Neural cell (in vitro differentiated cells): ENCODE results near the gene APBA1. TPM values are rescaled to one million over a fixed set of nuclear protein-coding genes. Genes with fewer than 3 reads are reported as not detected.

Source experiments
- H2AFZ ChIP-seq: fragments of 200-600, 300-800 bp; sonication (generic), shearing (Covaris generic); 2 replicates; pipeline ENCODE4 v1.6.0; 2014; ENCODE audit warnings: low read depth, mild to moderate bottlenecking, antibody characterized with exemption, low read length, moderate library complexity
- H3F3A ChIP-seq: fragments of 200-600 bp; shearing (Covaris generic); 2 replicates; pipeline ENCODE4 v1.6.1; 2016; ENCODE audit warnings: mild to moderate bottlenecking, moderate library complexity, mixed read lengths, antibody characterized with exemption, low read length; ENCODE audit not compliant: insufficient read depth, poor library complexity, severe bottlenecking
- H3K27ac ChIP-seq: fragments of 200-600, 300-800 bp; sonication (generic), shearing (Covaris generic); 2 replicates; pipeline ENCODE4 v1.5.1; 2014; ENCODE audit warnings: mild to moderate bottlenecking, low read length, moderate library complexity
- H3K27me3 ChIP-seq: fragments of 300-800, 200-600 bp; sonication (generic), shearing (Covaris generic); 2 replicates; pipeline ENCODE4 v1.6.0; 2014; ENCODE audit warnings: mild to moderate bottlenecking, low read depth, low read length, moderate library complexity; ENCODE audit not compliant: insufficient read depth
- H3K36me3 ChIP-seq: fragments of 300-800, 200-600 bp; sonication (generic), shearing (Covaris generic); 2 replicates; pipeline ENCODE4 v1.5.1; 2014; ENCODE audit warnings: mild to moderate bottlenecking, antibody characterized with exemption, low read length, moderate library complexity; ENCODE audit not compliant: insufficient read depth
- H3K4me2 ChIP-seq: fragments of 300-800, 200-600 bp; sonication (generic), shearing (Covaris generic); 2 replicates; pipeline ENCODE4 v1.6.0; 2014; ENCODE audit warnings: mild to moderate bottlenecking, low read length
- H3K4me3 ChIP-seq: fragments of 300-800, 200-600 bp; sonication (generic), shearing (Covaris generic); 2 replicates; pipeline ENCODE4 v1.5.1; 2014; ENCODE audit warnings: mild to moderate bottlenecking, low read length, moderate library complexity
- H3K79me2 ChIP-seq: fragments of 200-600 bp; shearing (Covaris generic); replicated peaks from 2 replicates; pipeline ENCODE4 v1.6.0; 2014; ENCODE audit warnings: mild to moderate bottlenecking, low read length, moderate library complexity; ENCODE audit not compliant: insufficient read depth
- H3K9ac ChIP-seq: fragments of 300-800, 200-600 bp; sonication (generic), shearing (Covaris generic); 2 replicates; pipeline ENCODE4 v1.6.1; 2016; ENCODE audit warnings: mild to moderate bottlenecking, low read length, mixed read lengths
- H3K9me2 ChIP-seq: fragments of 200-600 bp; shearing (Covaris generic); 2 replicates; pipeline ENCODE4 v1.6.1; 2016; ENCODE audit warnings: mild to moderate bottlenecking, low read length, mixed read lengths; ENCODE audit not compliant: insufficient read depth
- H3K9me3 ChIP-seq: fragments of 200-600, 300-800 bp; sonication (generic), shearing (Covaris generic); 2 replicates; pipeline ENCODE4 v1.6.1; 2016; ENCODE audit warnings: mild to moderate bottlenecking, mixed run types, low read length, moderate library complexity, mixed read lengths
- H4K20me1 ChIP-seq: fragments of 200-600 bp; shearing (Covaris generic); 2 replicates; pipeline ENCODE4 v1.6.1; 2016; ENCODE audit warnings: mild to moderate bottlenecking, mixed run types; ENCODE audit not compliant: insufficient read depth
- CTCF ChIP-seq: fragments of 450-650 bp; IDR thresholded peaks from 2 replicates; pipeline ENCODE4 v1.5.1; 2014; ENCODE audit warnings: antibody characterized with exemption, mild to moderate bottlenecking, moderate library complexity; ENCODE audit not compliant: poor library complexity, severe bottlenecking
- EP300 ChIP-seq: fragments of 450-650 bp; conservative IDR thresholded peaks from 2 replicates; pipeline ENCODE4 v1.6.1; 2014; ENCODE audit warnings: antibody characterized with exemption, mild to moderate bottlenecking, moderate library complexity; ENCODE audit not compliant: poor library complexity, severe bottlenecking
- EZH2 ChIP-seq: fragments of 200-600, 300-800 bp; shearing (Covaris generic), sonication (generic); IDR thresholded peaks from 2 replicates; pipeline ENCODE4 v1.6.1; 2014; ENCODE audit warnings: antibody characterized with exemption, low read length, borderline replicate concordance, mild to moderate bottlenecking; ENCODE audit not compliant: insufficient read depth, poor library complexity, severe bottlenecking
- MXI1 ChIP-seq: fragments of 450-650 bp; conservative IDR thresholded peaks from 2 replicates; pipeline ENCODE4 v1.6.1; 2014; ENCODE audit warnings: antibody characterized with exemption, mild to moderate bottlenecking; ENCODE audit not compliant: poor library complexity, severe bottlenecking
- POLR2AphosphoS5 ChIP-seq: IDR thresholded peaks from 2 replicates; pipeline ENCODE4 v1.6.1; 2012
- RAD21 ChIP-seq: fragments of 450-650 bp; conservative IDR thresholded peaks from 2 replicates; pipeline ENCODE4 v1.6.1; 2014; ENCODE audit warnings: antibody characterized with exemption, mild to moderate bottlenecking, moderate library complexity
- REST ChIP-seq: IDR thresholded peaks from 2 replicates; pipeline ENCODE4 v1.6.1; 2012; ENCODE audit warnings: borderline replicate concordance
- SMC3 ChIP-seq: fragments of 450-650 bp; conservative IDR thresholded peaks from 2 replicates; pipeline ENCODE4 v1.6.1; 2014; ENCODE audit warnings: antibody characterized with exemption, mild to moderate bottlenecking, moderate library complexity; ENCODE audit not compliant: poor library complexity
- TAF1 ChIP-seq: IDR thresholded peaks from 2 replicates; pipeline ENCODE4 v1.6.1; 2012; ENCODE audit warnings: low read depth
- polyA plus RNA-seq: library from polyadenylated mRNA; depleted of rRNA; stranded (reverse); fragments of >200 nt; gene quantifications from 2 replicates; pipeline ENCODE4 v1.2.3, GENCODE V29; 2014

APBA1 gene
- polyA plus RNA-seq, 1 donor from 2014 or later = 10.9 TPM

- no peak overlapping the region for H3K4me2 ChIP-seq
- no peaks in the 10 kb centered on the region for H3K9me2 ChIP-seq
- TF ChIP-seq POLR2AphosphoS5 (no peak), RAD21 (no peak), MXI1 (no peak), EZH2 (no peak), CTCF (no peak), EP300 (no peak)
- H3K36me3 ChIP-seq = peaks cover 26% of the 10 kb centered on the region
- H3K27me3 ChIP-seq = no peaks in the 10 kb centered on the region
- H3K27ac ChIP-seq = no peak overlapping the region
- no peak overlapping the region for H3K9ac ChIP-seq
- no peaks in the 10 kb centered on the region for H3K79me2 ChIP-seq
- no peak overlapping the region for H3K4me3 ChIP-seq
- no peak overlapping the region for H2AFZ ChIP-seq
- no peaks in the 10 kb centered on the region for H3F3A ChIP-seq
- H4K20me1 ChIP-seq = no peaks in the 10 kb centered on the region
- no peaks in the 10 kb centered on the region for H3K9me3 ChIP-seq
These were observed 216.9 kb downstream of the APBA1 start for GRCh38 chr9:69455311-69455710.

GRCh38 chr9:69454321-69454720 is 217.8 kb downstream of the APBA1 start:
- Histone ChIP-seq H3K79me2 (no peaks in the 10 kb centered on the region), H2AFZ (no peak overlapping the region), H3K27ac (no peak overlapping the region), H3K27me3 (no peaks in the 10 kb centered on the region), H3K4me2 (no peak overlapping the region), H3K9me3 (no peaks in the 10 kb centered on the region), H3K4me3 (no peak overlapping the region), H3F3A (no peaks in the 10 kb centered on the region), H3K9me2 (no peaks in the 10 kb centered on the region), H4K20me1 (no peaks in the 10 kb centered on the region), H3K9ac (no peak overlapping the region), H3K36me3 (peaks cover 26% of the 10 kb centered on the region)
- no peak for TF ChIP-seq TAF1
- TF ChIP-seq CTCF = no peak
- TF ChIP-seq EZH2 = no peak
- TF ChIP-seq MXI1 = no peak
- TF ChIP-seq RAD21 = no peak
- no peak for TF ChIP-seq SMC3
- no peak for TF ChIP-seq REST
- TF ChIP-seq EP300 = no peak
- no peak for TF ChIP-seq POLR2AphosphoS5
